T47D (cell line): ENCODE data around the gene DNAJC7.

Experiments used
- DNase-seq, 2 experiments: peaks; one replicate each; pipeline versions ENCODE4 v3.0.0 to v3.0.0-alpha.2; 2011 to 2012; ENCODE audit warnings: low read depth in 1 of 2, low spot score in 1 of 2
- JUND ChIP-seq: IDR thresholded peaks from 2 replicates; pipeline ENCODE4 v1.6.1; 2012; ENCODE audit warnings: low read depth
- in situ Hi-C: cut with HindIII; loops from 2 replicates; pipeline ENCODE4 v1.10.0; 2016; ENCODE audit warnings: low sequenced_read_pairs, low pct_unique_long_range_greater_than_20kb

DNAJC7 gene

GRCh38 chr17:41975099-41976083, 41.8 kb downstream of the DNAJC7 start:
- TF ChIP-seq JUND, result no peak
- in situ Hi-C loops, result no loop called here
- DNase-seq, result no peak

GRCh38 chr17:41974658-41975057, 42.6 kb downstream of the DNAJC7 start:
- in situ Hi-C loops, result no loop called here

GRCh38 chr17:41974031-41974430, 43.2 kb downstream of the DNAJC7 start:
- in situ Hi-C loops, result no loop called here
- TF ChIP-seq JUND, result no peak
- DNase-seq, result no peak

More at GRCh38 chr17:41974658-41975057, 42.6 kb downstream of the DNAJC7 start:
- no peak for TF ChIP-seq JUND
- no peak for DNase-seq

GRCh38 chr17:41973408-41973811, 43.8 kb downstream of the DNAJC7 start:
- no peak for DNase-seq
- TF ChIP-seq JUND, result no peak
- in situ Hi-C loops, result no loop called here

- in situ Hi-C loops, result no loop called here
- DNase-seq, result peak; percentile 94 to 99
- TF ChIP-seq JUND, result peak; percentile 82
Observed at GRCh38 chr17:41972571-41973407, 44.5 kb downstream of the DNAJC7 start.

GRCh38 chr17:41971721-41972523, 45.3 kb downstream of the DNAJC7 start:
- TF ChIP-seq JUND, result no peak
- no peak for DNase-seq
- in situ Hi-C loops, result no loop called here

GRCh38 chr17:41970901-41971331, 46.3 kb downstream of the DNAJC7 start:
- no peak for TF ChIP-seq JUND
- in situ Hi-C loops, result no loop called here
- no peak for DNase-seq

GRCh38 chr17:41968676-41969075, 48.6 kb downstream of the DNAJC7 start:
- TF ChIP-seq JUND, result no peak
- DNase-seq, result no peak
- in situ Hi-C loops, result no loop called here

GRCh38 chr17:41967921-41968578, 49.2 kb downstream of the DNAJC7 start:
- no peak for DNase-seq
- no peak for TF ChIP-seq JUND
- in situ Hi-C loops, result no loop called here

GRCh38 chr17:41967141-41967920, 49.9 kb downstream of the DNAJC7 start:
- no peak for DNase-seq
- TF ChIP-seq JUND, result no peak
- in situ Hi-C loops, result no loop called here
